ENCODE data around the gene UBR4. TPM values are rescaled to one million over a fixed set of nuclear protein-coding genes. Genes with fewer than 3 reads are reported as not detected.

Gene UBR4
- total and polyA plus RNA-seq, 2 of the 8 experiments (the other 6 are each of a cell fraction or from before 2014, with no cell fraction given): 139 to 152 TPM

DNA sequence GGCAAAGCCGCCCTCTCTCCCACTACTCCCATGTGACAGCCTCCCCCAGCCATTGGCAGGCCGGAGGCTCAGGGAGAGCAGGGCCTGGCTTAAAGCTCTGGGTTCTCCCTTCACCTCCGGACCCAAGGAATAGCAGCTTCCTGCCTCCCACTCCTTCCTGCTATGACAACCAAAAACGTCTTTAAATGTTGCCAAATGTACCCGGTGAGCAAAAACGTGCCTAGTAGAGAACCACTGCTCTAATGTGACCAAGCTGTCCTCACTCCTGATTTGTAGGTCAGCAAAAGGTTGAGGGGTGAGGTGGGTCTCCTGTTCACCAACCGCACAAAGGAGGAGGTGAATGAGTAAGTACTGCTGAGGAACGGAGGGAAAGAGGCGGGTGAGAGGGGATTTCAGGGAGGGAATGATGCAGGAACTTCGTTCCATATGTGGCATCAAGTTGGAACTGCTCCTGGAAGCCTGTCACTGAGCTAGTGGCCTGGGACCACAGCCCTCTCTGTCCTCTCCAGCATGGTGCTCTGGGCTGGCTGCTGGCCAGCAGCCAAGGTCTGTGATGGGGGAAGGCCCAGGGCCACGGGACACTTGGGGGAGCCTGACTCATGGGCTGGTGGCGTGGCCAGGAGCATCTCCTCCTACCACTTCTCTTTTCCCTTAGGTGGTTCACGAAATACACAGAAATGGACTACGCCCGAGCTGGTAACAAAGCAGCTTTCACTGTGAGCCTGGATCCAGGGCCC, 47.3 kb upstream of the UBR4 start:
- no peak overlapping the region for H2BK20ac ChIP-seq (ENCODE audit: low read length)
- H3K9me3 ChIP-seq (ENCODE audit: insufficient read depth in 2 of 2, low read depth in 1 of 2, low read length in 1 of 2): no peaks in the 10 kb centered on the region
- FAIRE-seq (no peak), DNase-seq (ENCODE audit: low read depth in 1 of 2, low spot score in 2 of 2) (no peak)
- H4K8ac ChIP-seq (ENCODE audit: extremely low read depth, insufficient read depth, low read length): no peak overlapping the region
- no peak overlapping the region for H4K91ac ChIP-seq (replicated peaks; ENCODE audit: insufficient read length, low read length)
- H3K36me3 ChIP-seq (ENCODE audit: control insufficient read depth in 2 of 4, insufficient read depth in 4 of 4, low read length in 3 of 4): peaks cover 39 to 59% (median 51%) of the 10 kb centered on the region in 4 experiments
- H3K79me2 ChIP-seq (ENCODE audit: control insufficient read depth in 1 of 2, insufficient read depth in 2 of 2, low read length in 2 of 2): peaks cover 17 to 38% of the 10 kb centered on the region in 2 experiments
- H3K4me3 ChIP-seq (ENCODE audit: extremely low read depth in 1 of 4, insufficient read depth in 2 of 4, low read depth in 3 of 4, low read length in 4 of 4): no peak overlapping the region
- H2BK5ac ChIP-seq (ENCODE audit: low read depth, low read length): no peak overlapping the region
- CTCF ChIA-PET (ENCODE audit: partially characterized antibody): interaction anchor here (0.5 to 1.0 kb wide), 6 partner anchors 10 to 183 kb away, joined by 3 to 6 read pairs (median 3); no protein-coding TSS in a partner anchor
- peaks cover 0 to 10% (median 6%) of the 10 kb centered on the region in 4 experiments; a peak in 5 of 7 replicates for H3K4me1 ChIP-seq (replicated peaks in 1 of 4; ENCODE audit: control insufficient read depth in 3 of 4, insufficient read depth in 4 of 4, low read length in 3 of 4)
- no peak overlapping the region for H3K23ac ChIP-seq (ENCODE audit: insufficient read length)
- H2BK15ac ChIP-seq (ENCODE audit: low read length): no peak overlapping the region
- H3K14ac ChIP-seq (ENCODE audit: insufficient read length): no peak overlapping the region
- no peaks in the 10 kb centered on the region for H3K27me3 ChIP-seq (replicated peaks in 1 of 4; ENCODE audit: control insufficient read depth in 3 of 4, extremely low read depth in 1 of 4, insufficient read depth in 3 of 4, low read length in 3 of 4)
- no peak overlapping the region for H2BK12ac ChIP-seq (ENCODE audit: low read depth, low read length)
- no peak overlapping the region for H3K9ac ChIP-seq (replicated peaks in 1 of 4; ENCODE audit: extremely low read depth in 1 of 4, low read depth in 3 of 4, low read length in 3 of 4)
- H4K5ac ChIP-seq (ENCODE audit: insufficient read length, low read depth, low read length): no peak overlapping the region
- POLR2A ChIA-PET (ENCODE audit: partially characterized antibody): interaction anchor here (0.6 to 1.6 kb wide), 8 partner anchors 10 to 60 kb away, joined by 3 read pairs; no protein-coding TSS in a partner anchor
- H4K20me1 ChIP-seq (replicated peaks in 1 of 2; ENCODE audit: control insufficient read depth in 1 of 2, insufficient read depth in 2 of 2, low read length in 2 of 2): peaks cover 12 to 33% of the 10 kb centered on the region in 2 experiments
- H3K18ac ChIP-seq (ENCODE audit: extremely low read depth, low read length): no peak overlapping the region
- no peak overlapping the region for H2AFZ ChIP-seq (ENCODE audit: low read length)
- H2BK120ac ChIP-seq (replicated peaks; ENCODE audit: low read depth, low read length): no peak overlapping the region
- WGBS, 2 experiments (ENCODE audit: extremely low coverage in 1 of 2, insufficient coverage in 1 of 2, insufficient read length in 1 of 2, insufficient replicate concordance in 2 of 2, low coverage in 1 of 2, low lambda C conversion rate in 2 of 2, missing lambda C conversion rate in 1 of 2): 81% methylated on average over 15 of the region's 15 CpGs; no CpG with 5 or more reads in 1 of the 2 experiments
- H3K56ac ChIP-seq (replicated peaks; ENCODE audit: insufficient read length, low read depth, low read length): no peak overlapping the region
- H3K4ac ChIP-seq (replicated peaks; ENCODE audit: insufficient read length, low read depth, low read length): no peak overlapping the region
- H3K23me2 ChIP-seq (ENCODE audit: low read depth, low read length): no peaks in the 10 kb centered on the region; the same call in 1 of the 2 replicates
- no peak overlapping the region for H2AK5ac ChIP-seq (ENCODE audit: low read depth, low read length)
- no peak overlapping the region for H3K4me2 ChIP-seq (ENCODE audit: insufficient read depth in 1 of 2, low read depth in 2 of 2, low read length in 2 of 2)
- no peak overlapping the region for H3K27ac ChIP-seq (ENCODE audit: low read depth, low read length)
- H3K79me1 ChIP-seq (ENCODE audit: low read depth, low read length): peaks cover 14% of the 10 kb centered on the region
- TF ChIP-seq BCL11A (IDR thresholded peaks at IDR 0.05; ENCODE audit: low read depth in 2 of 2, low read length in 2 of 2) (no peak), SP1 (IDR thresholded peaks at IDR 0.05; ENCODE audit: low read depth, low read length) (no peak), RFX5 (IDR thresholded peaks at IDR 0.05; ENCODE audit: borderline replicate concordance, low read depth, low read length) (no peak), FOSL1 (IDR thresholded peaks at IDR 0.05; ENCODE audit: insufficient read depth, low read depth, low read length) (no peak), SP4 (IDR thresholded peaks at IDR 0.05; ENCODE audit: low read length) (no peak), RNF2 (IDR thresholded peaks at IDR 0.05; ENCODE audit: borderline replicate concordance, low read depth, low read length, missing control alignments, poor library complexity, severe bottlenecking) (no peak), EZH2 (IDR thresholded peaks at IDR 0.05; ENCODE audit: low read depth, low read length, severe bottlenecking) (no peak), CHD2 (IDR thresholded peaks at IDR 0.05; ENCODE audit: low read length) (no peak), GABPA (IDR thresholded peaks at IDR 0.05; ENCODE audit: borderline replicate concordance, insufficient read depth, low read length) (no peak), KDM5A (IDR thresholded peaks at IDR 0.05; ENCODE audit: low read length) (no peak)
- TF ChIP-seq, protein P1, sequence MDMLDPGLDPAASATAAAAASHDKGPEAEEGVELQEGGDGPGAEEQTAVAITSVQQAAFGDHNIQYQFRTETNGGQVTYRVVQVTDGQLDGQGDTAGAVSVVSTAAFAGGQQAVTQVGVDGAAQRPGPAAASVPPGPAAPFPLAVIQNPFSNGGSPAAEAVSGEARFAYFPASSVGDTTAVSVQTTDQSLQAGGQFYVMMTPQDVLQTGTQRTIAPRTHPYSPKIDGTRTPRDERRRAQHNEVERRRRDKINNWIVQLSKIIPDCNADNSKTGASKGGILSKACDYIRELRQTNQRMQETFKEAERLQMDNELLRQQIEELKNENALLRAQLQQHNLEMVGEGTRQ (IDR thresholded peaks at IDR 0.05; ENCODE audit: low read length): no peak
